GM21528 (cell line): ENCODE data around the gene PRPF31.
A peak's percentile ranks its signal among the peaks of the same experiment; 100 is the strongest.
"Not testable (repeated sequence)": the region's sequence is repeated elsewhere in the genome, so short reads cannot be mapped to it uniquely, and the experiment has no call there.

Source experiments
- ATAC-seq: cut with Tn5 transposase; IDR thresholded peaks from one replicate; pipeline ENCODE4 v1.9.1; 2021; ENCODE audit warnings: mild to moderate bottlenecking, moderate library complexity; ENCODE audit not compliant: unreplicated experiment, low FRiP score

Gene PRPF31

DNA sequence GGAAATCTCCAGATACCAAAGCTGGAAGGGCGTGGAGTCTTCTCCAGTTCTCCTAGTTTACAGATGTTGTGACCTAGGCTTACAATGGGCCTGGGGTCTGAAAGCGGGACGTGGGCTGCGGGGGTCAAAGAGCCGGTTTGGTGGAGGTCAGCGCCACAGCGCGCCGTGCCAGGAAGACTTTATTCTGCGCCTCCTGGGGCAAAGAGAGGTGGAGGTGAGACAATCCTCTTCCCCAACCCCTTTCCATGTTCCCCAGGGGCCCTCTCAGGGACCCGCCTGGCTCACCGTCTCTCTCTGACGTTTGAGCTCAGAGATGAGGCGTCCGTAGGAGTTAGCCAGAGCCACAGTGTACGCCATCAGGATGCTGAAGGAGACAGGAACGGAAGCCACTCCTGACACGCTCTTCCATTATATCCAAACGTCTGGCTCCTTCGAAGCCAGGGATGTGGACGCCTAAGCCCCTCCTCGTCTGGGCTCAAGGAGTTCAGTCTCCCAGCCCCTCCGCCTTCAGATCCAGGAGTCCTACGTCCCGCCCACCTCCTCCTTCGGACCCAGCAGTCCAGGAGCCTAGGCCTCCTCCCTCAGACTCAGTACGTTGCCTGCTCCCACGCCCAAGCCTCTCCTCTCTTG is 44.7 kb downstream of the PRPF31 start:
- ATAC-seq: peak; percentile 11

DNA sequence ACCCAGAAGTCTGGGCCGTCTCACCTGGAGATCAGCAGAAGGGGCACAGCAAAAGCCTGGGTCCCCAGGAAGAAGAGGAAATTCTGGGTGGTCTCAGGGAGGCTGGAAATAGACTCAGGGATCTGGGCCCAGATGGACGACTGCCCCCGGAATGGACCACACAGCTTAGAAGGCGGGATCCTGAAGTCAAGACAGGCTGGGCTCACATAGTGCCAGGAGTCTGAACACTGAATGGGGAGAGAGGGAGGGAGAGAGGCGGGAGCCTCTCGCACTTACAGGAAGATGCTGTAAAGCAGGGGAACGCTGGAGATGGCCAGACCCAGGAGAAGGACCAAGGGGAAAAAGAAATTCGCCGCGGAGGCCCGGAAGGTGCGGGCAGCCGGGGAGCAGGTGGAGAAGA is 45.3 kb downstream of the PRPF31 start:
- ATAC-seq: no peak

DNA sequence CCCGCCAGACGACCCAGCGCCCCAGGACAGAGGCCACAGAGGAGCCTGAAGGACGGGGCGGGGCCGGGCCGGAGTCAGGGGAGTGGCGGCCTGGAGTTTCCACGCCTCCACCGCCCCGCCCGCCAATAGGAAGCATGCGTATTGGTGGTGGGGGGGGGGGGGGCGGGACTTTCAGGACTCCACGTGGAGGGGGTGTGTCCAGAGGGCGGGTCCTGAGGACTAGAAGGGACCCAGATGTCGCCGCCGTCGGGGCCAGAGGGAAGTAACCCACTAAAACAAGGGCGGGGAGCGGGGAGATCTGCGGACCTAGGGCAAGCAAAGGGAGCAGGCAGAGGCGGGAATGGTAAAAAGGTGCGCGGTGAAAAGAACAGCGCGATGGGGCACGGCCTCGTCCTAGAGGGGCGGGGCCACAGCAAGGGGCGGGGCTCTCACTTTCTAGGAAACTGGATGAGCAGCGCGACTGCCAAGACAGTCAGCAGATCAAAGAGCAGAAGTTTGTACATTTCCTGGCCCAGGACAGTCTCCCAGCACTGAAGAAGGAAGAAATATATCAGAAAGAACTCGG is 46.8 kb downstream of the PRPF31 start:
- no peak for ATAC-seq

DNA sequence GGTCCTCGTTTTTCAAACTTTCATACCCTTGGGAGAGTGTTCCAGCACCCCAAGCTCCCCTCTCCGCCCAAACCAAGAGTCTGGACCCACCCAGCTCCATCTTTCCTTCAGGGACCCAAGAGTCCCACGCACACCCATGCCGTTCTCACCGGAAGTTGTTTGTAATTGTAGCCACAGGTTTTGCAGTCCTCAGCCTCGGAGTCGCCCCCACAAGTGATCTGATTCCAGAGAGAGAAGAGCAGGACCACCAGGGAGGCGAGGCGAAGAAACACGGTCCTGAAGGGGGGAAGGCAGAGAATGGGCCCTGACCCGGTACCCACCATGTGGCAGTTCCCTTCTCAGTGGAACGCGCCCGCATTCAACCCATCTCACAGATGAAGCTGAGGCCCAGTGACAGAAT is 47.3 kb downstream of the PRPF31 start:
- no peak for ATAC-seq

DNA sequence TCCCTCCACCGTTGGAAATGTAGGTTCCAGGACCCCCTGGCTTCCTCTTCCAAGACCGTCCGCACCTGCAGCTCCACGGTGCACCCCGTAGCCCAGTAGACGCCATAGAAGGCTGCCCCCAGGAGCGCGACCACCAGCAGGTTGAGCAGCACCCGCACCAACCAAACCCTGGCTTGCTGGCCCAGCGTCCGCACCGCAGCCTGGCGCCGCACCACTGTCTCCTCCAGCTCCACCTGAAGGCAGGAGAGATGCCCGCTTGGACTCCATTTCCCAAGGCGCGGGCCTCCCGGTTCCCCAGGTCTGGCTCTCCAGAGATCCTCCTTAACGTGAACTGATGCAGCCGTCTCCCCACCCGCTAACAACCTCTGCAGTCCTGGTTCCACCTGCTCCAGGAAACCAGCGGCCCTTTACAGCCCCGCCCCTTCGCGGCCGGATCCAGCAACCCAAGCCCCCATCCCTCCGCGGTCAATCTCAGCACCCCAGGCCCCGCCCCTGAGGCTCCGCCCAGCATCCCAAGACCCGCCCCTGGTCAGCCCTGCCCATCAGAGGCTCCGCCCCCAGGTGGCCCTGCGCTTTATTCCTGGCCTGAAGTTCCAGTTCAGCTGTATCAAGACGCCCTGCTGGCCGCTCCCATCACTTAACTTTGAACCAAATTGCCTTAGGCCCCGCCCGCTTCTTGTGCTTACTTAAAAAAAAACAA is 49.0 kb downstream of the PRPF31 start:
- ATAC-seq: no peak

DNA sequence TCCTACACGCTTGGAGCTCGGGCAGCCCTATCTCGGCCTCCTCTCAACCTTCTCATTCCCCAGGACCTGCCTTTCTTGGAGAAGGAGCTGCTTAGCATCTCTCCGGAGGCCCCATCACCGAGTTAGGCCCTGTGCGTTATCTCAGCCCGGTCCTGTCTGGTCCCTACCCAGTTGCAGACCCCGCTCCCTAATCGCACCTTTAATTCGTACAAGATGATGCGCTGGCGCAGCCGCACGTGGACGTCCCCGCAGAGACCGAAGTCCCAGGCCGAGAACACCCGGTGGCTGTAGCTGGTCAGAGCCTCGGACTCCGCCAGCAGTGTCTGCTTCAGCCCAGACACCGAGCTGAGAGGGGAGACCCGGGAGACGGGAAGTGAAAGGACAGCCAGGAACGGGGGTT is 49.7 kb downstream of the PRPF31 start:
- no peak for ATAC-seq

DNA sequence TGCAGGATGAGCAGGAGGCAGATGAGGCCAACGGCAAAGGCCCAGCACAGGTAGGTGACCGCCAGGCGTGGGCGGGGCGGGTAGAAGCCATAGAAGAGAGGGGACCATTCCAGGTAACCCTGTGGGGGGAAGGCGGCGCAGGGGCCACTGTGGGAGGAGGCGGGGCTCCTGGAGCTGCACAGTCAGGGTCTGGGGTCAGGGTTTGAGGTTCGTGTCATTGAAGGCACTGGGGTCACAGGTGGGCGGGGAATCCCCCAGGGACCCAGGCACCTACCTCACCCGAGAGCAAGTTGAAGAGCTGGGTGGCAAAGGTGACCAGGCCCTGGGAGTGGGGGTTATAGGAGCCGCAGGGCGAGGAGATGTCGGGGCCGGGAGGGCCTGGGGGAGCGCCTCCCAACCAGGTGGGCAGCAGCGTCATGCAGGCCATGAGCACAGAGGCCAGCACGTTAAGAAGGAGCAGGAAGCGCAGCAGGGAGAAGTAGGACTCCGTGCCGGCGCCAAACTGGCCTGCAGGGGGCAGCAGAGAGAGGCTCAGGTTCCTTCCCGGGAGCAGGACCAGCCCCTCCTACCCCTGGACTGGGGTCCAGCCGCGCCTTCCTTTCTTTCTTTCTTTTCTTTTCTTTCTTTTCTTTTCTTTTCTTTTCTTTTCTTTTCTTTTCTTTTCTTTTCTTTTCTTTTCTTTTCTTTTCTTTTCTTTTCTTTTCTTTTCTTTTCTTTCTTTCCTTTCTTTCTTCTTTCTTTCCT is 52.8 kb downstream of the PRPF31 start:
- ATAC-seq: no peak

DNA sequence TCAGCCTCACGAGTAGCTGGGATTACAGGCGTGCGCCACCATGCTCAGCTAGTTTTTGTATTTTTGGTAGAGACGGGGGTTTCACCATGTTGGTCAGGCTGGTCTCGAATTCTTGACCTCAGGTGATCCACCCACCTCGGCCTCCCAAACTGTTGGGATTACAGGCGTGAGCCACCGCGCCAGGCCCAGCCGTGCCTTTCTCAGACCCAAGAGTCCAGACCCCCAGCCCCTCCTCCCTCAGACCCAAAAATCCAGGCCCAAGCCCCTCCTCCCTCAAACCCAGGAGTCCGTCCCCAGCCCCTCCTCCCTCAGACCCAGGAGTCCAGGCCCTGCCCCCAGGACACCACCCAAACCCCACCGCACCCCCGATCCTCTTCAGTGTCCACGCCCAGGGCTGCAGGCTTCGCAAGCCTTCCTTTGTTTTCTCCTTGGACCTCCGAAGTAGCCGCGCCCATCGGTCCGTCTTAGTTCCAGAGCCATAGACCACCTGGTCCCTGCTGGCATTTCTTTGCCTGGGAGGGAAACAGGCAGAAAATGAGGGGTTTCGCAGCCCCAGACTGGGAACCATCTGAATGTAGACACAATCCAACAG is 53.7 kb downstream of the PRPF31 start:
- no peak for ATAC-seq

DNA sequence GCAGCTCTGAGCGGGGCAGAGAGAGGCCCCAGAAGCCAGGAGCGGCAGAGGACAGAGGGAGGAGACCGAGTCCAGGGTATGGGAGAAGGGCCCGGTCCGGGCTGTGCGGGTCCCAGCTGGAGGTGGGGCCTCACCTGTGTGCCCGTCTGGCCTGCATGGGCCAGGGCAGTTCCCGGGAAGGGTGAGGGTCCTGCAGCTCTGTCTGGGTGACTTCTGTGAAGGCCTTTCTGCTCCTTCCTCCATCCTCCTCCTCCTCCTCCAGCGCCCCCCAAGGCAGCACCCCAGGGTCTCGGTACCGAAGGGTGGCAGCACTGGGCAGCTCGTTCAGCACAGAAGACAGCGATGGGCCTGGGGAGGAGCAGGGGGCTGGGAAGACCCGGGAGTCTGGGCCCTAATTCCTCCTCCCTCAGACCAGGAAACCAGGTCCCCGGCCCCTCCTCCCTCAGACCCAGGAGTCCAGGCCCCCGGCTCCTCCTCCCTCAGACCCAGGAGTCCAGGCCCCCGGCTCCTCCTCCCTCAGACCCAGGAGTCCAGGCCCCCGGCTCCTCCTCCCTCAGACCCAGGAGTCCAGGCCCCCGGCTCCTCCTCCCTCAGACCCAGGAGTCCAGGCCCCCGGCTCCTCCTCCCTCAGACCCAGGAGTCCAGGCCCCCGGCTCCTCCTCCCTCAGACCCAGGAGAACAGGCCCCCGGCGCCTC is 56.3 kb downstream of the PRPF31 start:
- not testable (repeated sequence) for ATAC-seq

DNA sequence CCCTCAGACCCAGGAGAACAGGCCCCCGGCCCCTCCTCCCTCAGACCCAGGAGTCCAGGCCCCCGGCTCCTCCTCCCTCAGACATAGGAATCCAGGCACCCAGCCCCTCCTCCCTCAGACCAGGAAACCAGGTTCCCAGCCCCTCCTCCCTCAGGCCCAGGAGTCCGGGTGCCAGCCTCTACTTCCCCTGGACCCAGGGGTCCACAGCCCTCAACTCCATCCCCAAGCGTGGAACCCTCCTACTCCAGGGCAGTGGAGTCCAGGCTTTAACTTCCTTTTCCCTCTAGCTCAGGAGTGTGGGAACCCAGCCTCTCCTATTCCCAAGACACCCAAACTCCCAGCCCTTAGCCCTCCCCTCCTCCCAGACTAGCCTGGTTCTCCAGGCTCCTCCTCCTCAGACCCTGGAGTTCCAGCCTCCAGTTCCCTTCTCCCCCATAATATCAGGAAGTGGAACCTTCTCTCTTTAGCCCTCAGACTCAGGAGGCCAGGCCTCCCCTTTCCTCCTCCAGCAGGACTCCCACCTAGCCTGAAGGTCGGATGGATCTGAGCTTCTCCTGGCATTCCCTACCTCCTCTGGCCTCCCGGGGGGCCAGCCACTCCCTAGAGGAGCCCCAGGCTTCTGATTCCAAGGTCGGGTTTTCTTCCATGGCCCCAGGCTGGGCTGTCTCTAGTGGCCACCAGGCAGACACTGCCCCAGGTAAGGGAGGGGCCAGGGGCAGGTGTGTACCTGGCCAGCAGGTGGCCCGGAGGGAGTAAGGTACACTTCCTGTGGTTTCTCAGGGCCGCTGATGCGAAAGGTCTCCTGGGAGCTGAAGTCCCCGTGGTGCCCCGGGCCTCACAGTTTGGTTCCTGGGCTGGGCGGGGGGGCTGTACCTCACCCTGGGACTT is 57.2 kb downstream of the PRPF31 start, which contains the start of gene TMC4:
Gene TMC4 (minus strand): TSS at position 690 of the 888 bp plus-strand sequence. CDS start 43 bp downstream, at position 647.
- no peak for ATAC-seq

DNA sequence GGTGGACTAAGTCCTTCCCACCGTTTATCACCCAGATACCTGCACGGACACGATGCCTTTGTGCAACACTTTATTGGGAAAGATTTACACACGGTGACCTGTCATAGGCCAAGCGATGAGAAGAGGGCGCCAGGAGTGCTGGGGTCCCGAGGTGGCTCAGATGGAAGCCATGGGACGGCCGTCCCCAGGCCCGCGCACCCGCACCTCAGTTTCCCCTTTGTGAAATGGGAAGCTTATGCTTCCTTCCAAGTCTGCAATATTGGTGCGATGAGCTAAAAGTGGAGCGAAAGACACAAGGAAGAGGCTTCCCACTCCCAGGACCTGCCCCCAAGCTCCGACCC is 57.8 kb downstream of the PRPF31 start:
- no peak for ATAC-seq

DNA sequence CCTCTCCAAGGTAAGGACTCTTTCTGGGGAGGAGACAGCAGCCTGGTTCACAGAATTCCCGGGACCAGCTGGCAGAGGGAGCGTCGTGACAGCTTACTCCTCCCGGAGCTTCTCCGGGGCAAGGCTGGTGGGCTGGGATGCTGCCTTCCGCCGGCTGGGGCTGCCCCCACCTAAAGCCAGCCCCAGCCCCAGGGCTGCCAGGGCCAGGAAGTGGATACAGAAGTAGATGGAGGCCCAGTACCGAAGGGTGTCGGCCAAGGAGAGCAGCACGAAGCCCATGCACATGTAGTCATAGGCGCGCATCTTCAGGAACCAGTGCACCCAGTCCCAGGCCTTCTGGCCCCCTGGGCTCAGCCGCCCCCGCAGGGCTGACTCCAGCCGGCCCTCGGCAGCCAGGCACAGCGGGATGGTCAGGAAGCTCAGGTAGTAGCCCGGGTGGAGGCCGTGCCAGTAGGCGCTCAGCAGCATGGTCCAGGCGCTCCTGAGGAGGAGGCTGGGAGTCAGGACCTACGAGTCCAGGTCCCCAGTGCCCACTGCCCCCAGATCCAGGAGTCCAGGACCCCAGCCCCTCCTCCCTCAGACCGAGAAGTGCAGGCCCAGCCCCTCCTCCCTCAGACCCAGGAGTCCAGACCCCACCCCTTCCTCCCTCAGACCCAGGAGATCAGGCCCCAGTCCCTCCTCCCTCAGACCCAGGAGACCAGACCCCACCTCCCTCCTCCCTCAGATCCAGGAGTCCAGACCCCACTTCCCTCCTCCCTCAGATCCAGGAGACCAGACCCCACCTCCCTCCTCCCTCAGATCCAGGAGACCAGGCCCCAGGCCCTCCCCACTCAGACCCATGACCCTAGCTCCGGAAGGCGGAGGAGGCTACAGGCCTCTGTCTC is 58.6 kb downstream of the PRPF31 start:
- ATAC-seq: no peak

DNA sequence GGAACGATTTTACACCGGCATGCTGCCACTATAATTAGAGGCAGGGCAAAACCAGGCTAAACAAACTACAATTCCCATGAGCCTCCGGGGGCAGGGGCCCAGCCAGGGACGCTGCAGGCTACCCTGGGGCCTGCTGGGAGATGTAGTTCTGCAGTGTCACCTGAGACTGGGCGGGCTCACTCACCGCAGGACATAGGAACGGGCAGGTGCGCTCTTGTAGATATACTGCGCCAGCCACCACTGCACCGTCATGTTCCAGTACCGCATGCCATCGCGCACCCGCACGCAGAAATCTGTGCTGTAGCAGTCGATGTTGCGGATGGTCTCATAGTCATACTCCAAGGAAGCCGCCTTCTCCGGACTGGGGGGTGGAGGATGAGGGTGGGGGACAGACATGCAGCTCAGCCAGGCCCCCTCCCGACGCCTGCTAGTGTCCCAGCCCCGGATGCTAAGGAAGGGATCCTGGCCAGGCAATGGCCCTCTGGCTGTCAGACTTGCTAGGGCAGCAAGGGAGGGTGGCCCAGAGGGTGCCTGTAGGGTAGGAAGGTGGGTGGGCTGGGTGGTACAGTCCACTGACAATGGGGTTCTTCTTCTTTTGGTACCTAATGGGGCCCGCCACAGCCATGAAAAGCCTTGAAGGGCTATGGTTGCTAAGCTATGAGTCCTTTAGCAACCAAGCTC is 63.2 kb downstream of the PRPF31 start:
- no peak for ATAC-seq

DNA sequence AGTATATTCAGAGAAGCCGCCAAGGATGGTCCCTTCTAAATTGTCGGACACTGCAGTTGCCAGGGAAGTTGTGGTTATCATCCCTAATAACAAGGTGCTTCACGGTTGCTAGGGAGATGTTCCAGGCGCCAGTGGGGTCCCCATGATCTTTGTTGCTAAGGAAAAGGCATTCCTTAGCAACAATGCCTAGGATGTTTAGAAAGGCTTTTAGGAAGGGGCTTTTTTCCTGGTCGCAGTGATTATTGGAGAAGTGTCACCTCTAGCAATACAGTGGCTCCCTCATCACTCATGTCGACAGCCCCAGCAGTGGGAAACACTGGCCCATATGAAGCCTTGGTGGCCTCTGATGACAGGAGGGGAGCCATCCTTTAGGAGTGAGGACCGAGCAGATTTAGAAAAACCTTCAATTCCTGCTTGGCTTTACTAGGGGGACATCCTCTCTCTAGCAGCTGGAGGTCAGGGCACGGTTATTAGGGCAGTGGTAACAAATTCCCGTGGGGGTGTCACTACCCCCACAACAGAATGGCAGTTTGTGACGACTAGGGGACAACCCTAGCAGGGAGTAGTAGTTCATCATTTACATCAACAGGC is 63.8 kb downstream of the PRPF31 start:
- no peak for ATAC-seq

DNA sequence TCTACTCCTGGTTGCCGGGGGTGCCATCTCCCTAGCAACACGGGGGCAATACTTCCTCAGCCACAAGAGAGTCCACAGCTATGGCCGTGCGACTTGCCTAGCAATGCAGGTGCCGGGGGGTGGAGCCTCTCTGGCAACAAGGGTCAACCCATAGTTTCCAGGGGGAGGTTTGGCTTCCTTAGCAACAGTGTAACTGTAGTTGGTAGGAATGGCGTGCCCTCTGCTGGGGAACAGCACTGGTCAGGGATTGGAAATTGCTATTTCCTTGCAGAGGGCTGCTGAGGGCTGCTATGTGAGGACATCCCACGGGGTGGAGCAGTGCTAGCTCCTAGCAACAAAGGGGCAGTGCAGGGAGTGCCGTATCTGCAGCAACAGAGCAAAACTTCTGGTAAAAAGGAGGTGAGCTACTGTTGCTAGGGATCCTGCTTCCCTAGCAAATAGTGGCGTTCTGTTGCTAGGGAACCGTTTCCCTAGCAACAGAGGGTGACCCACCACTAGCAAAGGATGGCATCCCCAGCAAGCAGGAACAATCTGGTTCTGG is 64.4 kb downstream of the PRPF31 start:
- ATAC-seq: no peak

DNA sequence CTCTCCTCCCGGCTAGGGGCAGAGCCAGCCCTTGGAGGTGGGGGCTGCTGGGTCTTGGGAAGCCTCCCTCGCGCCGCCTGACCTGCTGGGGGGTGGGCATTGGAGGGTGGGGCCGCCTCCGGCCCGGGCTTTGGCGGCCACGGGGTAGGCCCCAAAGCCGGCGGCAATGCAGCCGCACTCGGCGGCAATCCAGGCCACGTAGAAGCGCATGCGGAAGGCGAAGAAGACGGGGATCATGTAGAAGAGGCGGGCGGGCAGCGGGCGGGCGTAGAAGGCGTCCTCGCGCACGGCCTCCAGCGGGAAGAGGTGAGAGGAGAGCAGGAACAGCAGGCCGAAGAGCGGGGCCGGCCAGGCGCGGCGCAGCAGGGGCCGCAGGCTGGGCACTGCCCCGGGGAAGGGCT is 65.1 kb downstream of the PRPF31 start:
- ATAC-seq: no peak
